IPS-18c (cell line): ENCODE data around the gene DMRTC2.

Source experiments
- H3K4me3 ChIP-seq: 2 replicates; pipeline ENCODE4 v1.7.0; 2013; ENCODE audit warnings: low read depth, mild to moderate bottlenecking, low read length, moderate library complexity; ENCODE audit not compliant: insufficient read depth
- H3K9me3 ChIP-seq: one replicate; pipeline ENCODE4 v1.6.1; 2013; ENCODE audit warnings: mild to moderate bottlenecking, low read length, moderate library complexity; ENCODE audit not compliant: control insufficient read depth, insufficient read depth

The DMRTC2 gene

GRCh38 chr19:41879080-41879479, 34.2 kb downstream of the DMRTC2 start:
- Histone ChIP-seq H3K4me3 (no peak overlapping the region), H3K9me3 (no peaks in the 10 kb centered on the region)

- Histone ChIP-seq H3K9me3 (no peaks in the 10 kb centered on the region), H3K4me3 (no peak overlapping the region)
Measured at GRCh38 chr19:41879670-41880328, 35.0 kb downstream of the DMRTC2 start.

GRCh38 chr19:41880329-41880708, 35.5 kb downstream of the DMRTC2 start:
- H3K4me3 ChIP-seq = no peak overlapping the region
- no peaks in the 10 kb centered on the region for H3K9me3 ChIP-seq

GRCh38 chr19:41882568-41883462, 38.0 kb downstream of the DMRTC2 start, which contains the start of gene ARHGEF1:
Gene ARHGEF1, plus strand, starts transcription at chr19:41883184. Its CDS starts 4,899 bp downstream, at chr19:41888083.
- Histone ChIP-seq H3K4me3 (peak within 1 kb of the TSS; percentile 91), H3K9me3 (no peaks in the 10 kb centered on the region)

GRCh38 chr19:41883463-41883820, 38.6 kb downstream of the DMRTC2 start:
- Histone ChIP-seq H3K4me3 (peak overlapping the region; percentile 91), H3K9me3 (no peaks in the 10 kb centered on the region)

GRCh38 chr19:41883821-41884733, 39.2 kb downstream of the DMRTC2 start:
- H3K4me3 ChIP-seq = peak overlapping the region; percentile 91
- H3K9me3 ChIP-seq = no peaks in the 10 kb centered on the region

GRCh38 chr19:41886761-41887710, 42.2 kb downstream of the DMRTC2 start:
- H3K9me3 ChIP-seq = no peaks in the 10 kb centered on the region

GRCh38 chr19:41887711-41888382, 43.0 kb downstream of the DMRTC2 start:
- no peak overlapping the region; the same call in 1 of the 2 replicates for H3K4me3 ChIP-seq
- no peaks in the 10 kb centered on the region for H3K9me3 ChIP-seq

More at GRCh38 chr19:41886761-41887710, 42.2 kb downstream of the DMRTC2 start:
- no peak overlapping the region; the same call in 1 of the 2 replicates for H3K4me3 ChIP-seq

- Histone ChIP-seq H3K9me3 (no peaks in the 10 kb centered on the region), H3K4me3 (no peak overlapping the region)
Measured at GRCh38 chr19:41888926-41889325, 44.1 kb downstream of the DMRTC2 start.

- no peaks in the 10 kb centered on the region for H3K9me3 ChIP-seq
- H3K4me3 ChIP-seq = no peak overlapping the region
Measured at GRCh38 chr19:41889896-41890295, 45.1 kb downstream of the DMRTC2 start.

GRCh38 chr19:41890936-41891335, 46.1 kb downstream of the DMRTC2 start:
- no peak overlapping the region for H3K4me3 ChIP-seq
- no peaks in the 10 kb centered on the region for H3K9me3 ChIP-seq

- H3K9me3 ChIP-seq = no peaks in the 10 kb centered on the region
- no peak overlapping the region for H3K4me3 ChIP-seq
Measured at GRCh38 chr19:41892173-41892902, 47.5 kb downstream of the DMRTC2 start.

- H3K4me3 ChIP-seq = no peak overlapping the region
Measured at GRCh38 chr19:41893899-41894298, 49.1 kb downstream of the DMRTC2 start.

GRCh38 chr19:41894350-41894749, 49.5 kb downstream of the DMRTC2 start:
- no peaks in the 10 kb centered on the region for H3K9me3 ChIP-seq
- no peak overlapping the region for H3K4me3 ChIP-seq

More at GRCh38 chr19:41893899-41894298, 49.1 kb downstream of the DMRTC2 start:
- no peaks in the 10 kb centered on the region for H3K9me3 ChIP-seq
